Neural cell (in vitro differentiated cells): ENCODE results near the gene TFB1M. TPM values are rescaled to one million over a fixed set of nuclear protein-coding genes. Genes with fewer than 3 reads are reported as not detected.

Source experiments
- H2AFZ ChIP-seq: fragments of 200-600, 300-800 bp; sonication (generic), shearing (Covaris generic); 2 replicates; pipeline ENCODE4 v1.6.0; 2014; ENCODE audit warnings: low read depth, mild to moderate bottlenecking, antibody characterized with exemption, low read length, moderate library complexity
- H3F3A ChIP-seq: fragments of 200-600 bp; shearing (Covaris generic); 2 replicates; pipeline ENCODE4 v1.6.1; 2016; ENCODE audit warnings: mild to moderate bottlenecking, moderate library complexity, mixed read lengths, antibody characterized with exemption, low read length; ENCODE audit not compliant: insufficient read depth, poor library complexity, severe bottlenecking
- H3K27ac ChIP-seq: fragments of 200-600, 300-800 bp; sonication (generic), shearing (Covaris generic); 2 replicates; pipeline ENCODE4 v1.5.1; 2014; ENCODE audit warnings: mild to moderate bottlenecking, low read length, moderate library complexity
- H3K27me3 ChIP-seq: fragments of 300-800, 200-600 bp; sonication (generic), shearing (Covaris generic); 2 replicates; pipeline ENCODE4 v1.6.0; 2014; ENCODE audit warnings: mild to moderate bottlenecking, low read depth, low read length, moderate library complexity; ENCODE audit not compliant: insufficient read depth
- H3K36me3 ChIP-seq: fragments of 300-800, 200-600 bp; sonication (generic), shearing (Covaris generic); 2 replicates; pipeline ENCODE4 v1.5.1; 2014; ENCODE audit warnings: mild to moderate bottlenecking, antibody characterized with exemption, low read length, moderate library complexity; ENCODE audit not compliant: insufficient read depth
- H3K4me2 ChIP-seq: fragments of 300-800, 200-600 bp; sonication (generic), shearing (Covaris generic); 2 replicates; pipeline ENCODE4 v1.6.0; 2014; ENCODE audit warnings: mild to moderate bottlenecking, low read length
- H3K4me3 ChIP-seq: fragments of 300-800, 200-600 bp; sonication (generic), shearing (Covaris generic); 2 replicates; pipeline ENCODE4 v1.5.1; 2014; ENCODE audit warnings: mild to moderate bottlenecking, low read length, moderate library complexity
- H3K79me2 ChIP-seq: fragments of 200-600 bp; shearing (Covaris generic); replicated peaks from 2 replicates; pipeline ENCODE4 v1.6.0; 2014; ENCODE audit warnings: mild to moderate bottlenecking, low read length, moderate library complexity; ENCODE audit not compliant: insufficient read depth
- H3K9ac ChIP-seq: fragments of 300-800, 200-600 bp; sonication (generic), shearing (Covaris generic); 2 replicates; pipeline ENCODE4 v1.6.1; 2016; ENCODE audit warnings: mild to moderate bottlenecking, low read length, mixed read lengths
- H3K9me2 ChIP-seq: fragments of 200-600 bp; shearing (Covaris generic); 2 replicates; pipeline ENCODE4 v1.6.1; 2016; ENCODE audit warnings: mild to moderate bottlenecking, low read length, mixed read lengths; ENCODE audit not compliant: insufficient read depth
- H3K9me3 ChIP-seq: fragments of 200-600, 300-800 bp; sonication (generic), shearing (Covaris generic); 2 replicates; pipeline ENCODE4 v1.6.1; 2016; ENCODE audit warnings: mild to moderate bottlenecking, mixed run types, low read length, moderate library complexity, mixed read lengths
- H4K20me1 ChIP-seq: fragments of 200-600 bp; shearing (Covaris generic); 2 replicates; pipeline ENCODE4 v1.6.1; 2016; ENCODE audit warnings: mild to moderate bottlenecking, mixed run types; ENCODE audit not compliant: insufficient read depth
- EP300 ChIP-seq: fragments of 450-650 bp; conservative IDR thresholded peaks from 2 replicates; pipeline ENCODE4 v1.6.1; 2014; ENCODE audit warnings: antibody characterized with exemption, mild to moderate bottlenecking, moderate library complexity; ENCODE audit not compliant: poor library complexity, severe bottlenecking
- EZH2 ChIP-seq: fragments of 200-600, 300-800 bp; shearing (Covaris generic), sonication (generic); IDR thresholded peaks from 2 replicates; pipeline ENCODE4 v1.6.1; 2014; ENCODE audit warnings: antibody characterized with exemption, low read length, borderline replicate concordance, mild to moderate bottlenecking; ENCODE audit not compliant: insufficient read depth, poor library complexity, severe bottlenecking
- MXI1 ChIP-seq: fragments of 450-650 bp; conservative IDR thresholded peaks from 2 replicates; pipeline ENCODE4 v1.6.1; 2014; ENCODE audit warnings: antibody characterized with exemption, mild to moderate bottlenecking; ENCODE audit not compliant: poor library complexity, severe bottlenecking
- POLR2AphosphoS5 ChIP-seq: IDR thresholded peaks from 2 replicates; pipeline ENCODE4 v1.6.1; 2012
- RAD21 ChIP-seq: fragments of 450-650 bp; conservative IDR thresholded peaks from 2 replicates; pipeline ENCODE4 v1.6.1; 2014; ENCODE audit warnings: antibody characterized with exemption, mild to moderate bottlenecking, moderate library complexity
- SMC3 ChIP-seq: fragments of 450-650 bp; conservative IDR thresholded peaks from 2 replicates; pipeline ENCODE4 v1.6.1; 2014; ENCODE audit warnings: antibody characterized with exemption, mild to moderate bottlenecking, moderate library complexity; ENCODE audit not compliant: poor library complexity
- TAF1 ChIP-seq: IDR thresholded peaks from 2 replicates; pipeline ENCODE4 v1.6.1; 2012; ENCODE audit warnings: low read depth
- polyA plus RNA-seq: library from polyadenylated mRNA; depleted of rRNA; stranded (reverse); fragments of >200 nt; gene quantifications from 2 replicates; pipeline ENCODE4 v1.2.3, GENCODE V29; 2014
- TF ChIP-seq, protein P1 (sequence below): IDR thresholded peaks from 2 replicates; pipeline ENCODE4 v1.6.1; 2012; ENCODE audit warnings: borderline replicate concordance
- TF ChIP-seq, protein P2 (sequence below): fragments of 450-650 bp; IDR thresholded peaks from 2 replicates; pipeline ENCODE4 v1.5.1; 2014; ENCODE audit warnings: antibody characterized with exemption, mild to moderate bottlenecking, moderate library complexity; ENCODE audit not compliant: poor library complexity, severe bottlenecking

Gene TFB1M
- polyA plus RNA-seq, 1 donor from 2014 or later = 15.5 TPM

DNA sequence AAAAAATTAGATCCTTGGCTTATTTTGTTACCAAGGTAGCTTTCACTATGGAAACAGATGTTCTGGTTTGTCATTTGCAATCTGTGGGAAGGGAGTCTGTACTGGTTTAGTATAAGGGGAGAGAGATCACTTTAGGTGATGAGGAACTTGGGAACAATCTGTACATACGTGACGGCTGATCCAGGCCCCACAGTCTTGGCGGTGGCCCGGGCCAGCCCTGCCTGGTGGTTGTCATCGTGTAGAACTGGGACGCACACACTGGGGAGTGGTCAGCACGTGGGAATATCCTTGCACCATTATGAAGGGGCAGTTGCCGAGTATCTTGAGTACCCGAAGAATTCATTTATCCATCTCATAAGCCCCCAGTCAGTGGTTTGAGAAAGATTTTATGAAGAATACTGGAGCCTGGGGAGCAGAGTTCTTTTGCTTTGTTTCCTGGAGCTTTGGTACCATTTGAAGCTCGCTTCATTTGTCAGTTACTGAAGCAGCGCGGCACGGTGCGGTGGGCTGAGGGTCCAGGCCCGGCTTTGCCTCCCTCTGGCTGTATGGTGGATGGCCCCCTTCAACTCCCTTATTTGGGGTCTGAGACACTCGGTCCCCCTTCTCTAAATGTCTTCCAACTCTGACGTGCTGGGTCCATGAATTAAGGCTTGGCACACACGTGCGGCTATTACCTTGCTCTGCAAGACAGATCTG lies 73.2 kb downstream of the TFB1M start:
- no peak overlapping the region for H3K4me2 ChIP-seq
- H3F3A ChIP-seq = no peaks in the 10 kb centered on the region
- H3K36me3 ChIP-seq = peaks cover 14% of the 10 kb centered on the region
- no peaks in the 10 kb centered on the region for H4K20me1 ChIP-seq
- H3K4me3 ChIP-seq = no peak overlapping the region
- no peak overlapping the region for H3K9ac ChIP-seq
- no peak overlapping the region for H2AFZ ChIP-seq
- no peaks in the 10 kb centered on the region for H3K9me3 ChIP-seq
- no peaks in the 10 kb centered on the region for H3K79me2 ChIP-seq
- H3K27ac ChIP-seq = no peak overlapping the region
- H3K27me3 ChIP-seq = no peaks in the 10 kb centered on the region
- no peak for TF ChIP-seq EZH2
- TF ChIP-seq POLR2AphosphoS5 = no peak
- TF ChIP-seq RAD21 = no peak
- TF ChIP-seq, protein P1, sequence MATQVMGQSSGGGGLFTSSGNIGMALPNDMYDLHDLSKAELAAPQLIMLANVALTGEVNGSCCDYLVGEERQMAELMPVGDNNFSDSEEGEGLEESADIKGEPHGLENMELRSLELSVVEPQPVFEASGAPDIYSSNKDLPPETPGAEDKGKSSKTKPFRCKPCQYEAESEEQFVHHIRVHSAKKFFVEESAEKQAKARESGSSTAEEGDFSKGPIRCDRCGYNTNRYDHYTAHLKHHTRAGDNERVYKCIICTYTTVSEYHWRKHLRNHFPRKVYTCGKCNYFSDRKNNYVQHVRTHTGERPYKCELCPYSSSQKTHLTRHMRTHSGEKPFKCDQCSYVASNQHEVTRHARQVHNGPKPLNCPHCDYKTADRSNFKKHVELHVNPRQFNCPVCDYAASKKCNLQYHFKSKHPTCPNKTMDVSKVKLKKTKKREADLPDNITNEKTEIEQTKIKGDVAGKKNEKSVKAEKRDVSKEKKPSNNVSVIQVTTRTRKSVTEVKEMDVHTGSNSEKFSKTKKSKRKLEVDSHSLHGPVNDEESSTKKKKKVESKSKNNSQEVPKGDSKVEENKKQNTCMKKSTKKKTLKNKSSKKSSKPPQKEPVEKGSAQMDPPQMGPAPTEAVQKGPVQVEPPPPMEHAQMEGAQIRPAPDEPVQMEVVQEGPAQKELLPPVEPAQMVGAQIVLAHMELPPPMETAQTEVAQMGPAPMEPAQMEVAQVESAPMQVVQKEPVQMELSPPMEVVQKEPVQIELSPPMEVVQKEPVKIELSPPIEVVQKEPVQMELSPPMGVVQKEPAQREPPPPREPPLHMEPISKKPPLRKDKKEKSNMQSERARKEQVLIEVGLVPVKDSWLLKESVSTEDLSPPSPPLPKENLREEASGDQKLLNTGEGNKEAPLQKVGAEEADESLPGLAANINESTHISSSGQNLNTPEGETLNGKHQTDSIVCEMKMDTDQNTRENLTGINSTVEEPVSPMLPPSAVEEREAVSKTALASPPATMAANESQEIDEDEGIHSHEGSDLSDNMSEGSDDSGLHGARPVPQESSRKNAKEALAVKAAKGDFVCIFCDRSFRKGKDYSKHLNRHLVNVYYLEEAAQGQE = no peak
- no peak for TF ChIP-seq SMC3
- no peak for TF ChIP-seq MXI1
- no peak for TF ChIP-seq TAF1
- TF ChIP-seq EP300 = no peak
- TF ChIP-seq, protein P2, sequence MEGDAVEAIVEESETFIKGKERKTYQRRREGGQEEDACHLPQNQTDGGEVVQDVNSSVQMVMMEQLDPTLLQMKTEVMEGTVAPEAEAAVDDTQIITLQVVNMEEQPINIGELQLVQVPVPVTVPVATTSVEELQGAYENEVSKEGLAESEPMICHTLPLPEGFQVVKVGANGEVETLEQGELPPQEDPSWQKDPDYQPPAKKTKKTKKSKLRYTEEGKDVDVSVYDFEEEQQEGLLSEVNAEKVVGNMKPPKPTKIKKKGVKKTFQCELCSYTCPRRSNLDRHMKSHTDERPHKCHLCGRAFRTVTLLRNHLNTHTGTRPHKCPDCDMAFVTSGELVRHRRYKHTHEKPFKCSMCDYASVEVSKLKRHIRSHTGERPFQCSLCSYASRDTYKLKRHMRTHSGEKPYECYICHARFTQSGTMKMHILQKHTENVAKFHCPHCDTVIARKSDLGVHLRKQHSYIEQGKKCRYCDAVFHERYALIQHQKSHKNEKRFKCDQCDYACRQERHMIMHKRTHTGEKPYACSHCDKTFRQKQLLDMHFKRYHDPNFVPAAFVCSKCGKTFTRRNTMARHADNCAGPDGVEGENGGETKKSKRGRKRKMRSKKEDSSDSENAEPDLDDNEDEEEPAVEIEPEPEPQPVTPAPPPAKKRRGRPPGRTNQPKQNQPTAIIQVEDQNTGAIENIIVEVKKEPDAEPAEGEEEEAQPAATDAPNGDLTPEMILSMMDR = no peak
- no peaks in the 10 kb centered on the region for H3K9me2 ChIP-seq

DNA sequence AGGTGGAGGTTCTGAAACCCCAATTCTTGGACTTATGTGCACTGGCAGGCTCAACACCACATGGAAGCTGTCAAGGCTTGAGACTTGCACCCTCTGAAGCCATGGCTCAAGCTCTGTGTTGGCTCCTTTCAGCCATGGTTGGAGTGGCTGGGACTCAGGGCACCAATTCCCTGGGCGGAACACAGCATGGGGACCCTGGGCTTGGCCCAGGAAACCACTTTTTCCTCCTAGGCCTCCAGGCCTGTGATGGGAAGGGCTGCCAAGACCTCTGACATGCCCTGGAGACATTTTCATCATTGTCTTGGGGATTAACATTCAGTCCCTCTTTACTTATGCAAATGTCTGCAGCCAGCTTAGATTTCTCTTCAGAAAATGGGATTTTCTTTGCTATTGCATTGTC lies 76.7 kb downstream of the TFB1M start:
- peaks cover 3% of the 10 kb centered on the region for H3K79me2 ChIP-seq
- H3F3A ChIP-seq = no peaks in the 10 kb centered on the region
- H2AFZ ChIP-seq = no peak overlapping the region
- no peak overlapping the region for H3K4me3 ChIP-seq
- no peak overlapping the region for H3K9ac ChIP-seq
- no peak overlapping the region for H3K27ac ChIP-seq
- no peaks in the 10 kb centered on the region for H4K20me1 ChIP-seq
- H3K36me3 ChIP-seq = peaks cover 5% of the 10 kb centered on the region
- H3K9me2 ChIP-seq = no peaks in the 10 kb centered on the region
- no peaks in the 10 kb centered on the region for H3K9me3 ChIP-seq
- no peak overlapping the region for H3K4me2 ChIP-seq
- H3K27me3 ChIP-seq = no peaks in the 10 kb centered on the region
- TF ChIP-seq EP300 (no peak), RAD21 (no peak), MXI1 (no peak), SMC3 (no peak), TAF1 (no peak), EZH2 (no peak), POLR2AphosphoS5 (no peak)
- TF ChIP-seq, protein P1 = no peak
- TF ChIP-seq, protein P2 = no peak
